Liver (tissue), 9 donors: ENCODE results near the gene PSRC1. TPM values are rescaled to one million over a fixed set of nuclear protein-coding genes. Genes with fewer than 3 reads are reported as not detected.

Experiments used
- DNase-seq: peaks from one replicate; pipeline ENCODE4 v3.0.0-alpha.2; 2017; ENCODE audit warnings: low spot score
- H3K27ac ChIP-seq, 2 donors: one replicate each; pipeline ENCODE4 v1.7.0; 2013; ENCODE audit warnings: inconsistent platforms in 2 of 2, low read length in 2 of 2, control low read depth in 1 of 2, low read depth in 1 of 2, mild to moderate bottlenecking in 1 of 2
- H3K27me3 ChIP-seq, 4 donors: one replicate each; pipeline versions ENCODE4 v1.6.1 to v1.7.0; 2013; ENCODE audit warnings: low read length in 3 of 4, inconsistent platforms in 1 of 4, mild to moderate bottlenecking in 1 of 4, moderate library complexity in 1 of 4; ENCODE audit not compliant: control insufficient read depth in 4 of 4, insufficient read depth in 4 of 4
- H3K36me3 ChIP-seq, 4 donors: one replicate each; pipeline versions ENCODE4 v1.6.1 to v1.7.0; 2013; ENCODE audit warnings: low read length in 3 of 4, mild to moderate bottlenecking in 3 of 4, low read depth in 1 of 4, moderate library complexity in 1 of 4; ENCODE audit not compliant: control insufficient read depth in 4 of 4, insufficient read depth in 3 of 4
- H3K4me1 ChIP-seq, 4 donors: one replicate each; pipeline versions ENCODE4 v1.6.1 to v1.7.0; 2013; ENCODE audit warnings: low read length in 3 of 4, mild to moderate bottlenecking in 3 of 4, moderate library complexity in 1 of 4; ENCODE audit not compliant: control insufficient read depth in 4 of 4, insufficient read depth in 4 of 4
- H3K4me3 ChIP-seq, 3 donors: one replicate each; pipeline versions ENCODE4 v1.6.1 to v1.7.0; 2013; ENCODE audit warnings: low read length in 3 of 3, control low read depth in 1 of 3, low read depth in 1 of 3, mild to moderate bottlenecking in 1 of 3
- H3K9ac ChIP-seq, 2 donors: one replicate each; pipeline ENCODE4 v1.7.0; 2013; ENCODE audit warnings: low read length in 2 of 2, mild to moderate bottlenecking in 2 of 2, moderate library complexity in 2 of 2, control low read depth in 1 of 2, low read depth in 1 of 2
- H3K9me3 ChIP-seq, 4 donors: one replicate each; pipeline versions ENCODE4 v1.6.1 to v1.7.0; 2013; ENCODE audit warnings: low read length in 3 of 4; ENCODE audit not compliant: control insufficient read depth in 4 of 4
- ATF3 ChIP-seq: IDR thresholded peaks from 2 replicates; pipeline ENCODE4 v1.6.1; 2016; ENCODE audit warnings: antibody characterized with exemption
- CTCF ChIP-seq: fragments of 150-350 bp; IDR thresholded peaks from 2 replicates; pipeline ENCODE4 v1.5.1; 2017; ENCODE audit warnings: improper control_type of control experiment, low read depth, low read length; ENCODE audit not compliant: missing input control
- EGR1 ChIP-seq, 2 donors: IDR thresholded peaks; 2 replicates each; pipeline ENCODE4 v1.6.1; 2016 to 2018; ENCODE audit warnings: antibody characterized with exemption in 2 of 2, low read depth in 2 of 2
- FOXA1 ChIP-seq: IDR thresholded peaks from 2 replicates; pipeline ENCODE4 v1.6.1; 2016; ENCODE audit warnings: antibody characterized with exemption
- FOXA2 ChIP-seq: IDR thresholded peaks from 2 replicates; pipeline ENCODE4 v1.6.1; 2016; ENCODE audit warnings: antibody characterized with exemption
- GABPA ChIP-seq, 2 donors: IDR thresholded peaks in 1 of 2; conservative IDR thresholded peaks in 1 of 2; 2 replicates each; pipeline ENCODE4 v1.6.1; 2016; ENCODE audit warnings: antibody characterized with exemption in 2 of 2, mild to moderate bottlenecking in 1 of 2, moderate library complexity in 1 of 2
- HNF4A ChIP-seq, 2 donors: conservative IDR thresholded peaks; 2 replicates each; pipeline ENCODE4 v1.6.1; 2016; ENCODE audit warnings: antibody characterized with exemption in 2 of 2, mild to moderate bottlenecking in 2 of 2
- HNF4G ChIP-seq: IDR thresholded peaks from 2 replicates; pipeline ENCODE4 v1.6.1; 2016; ENCODE audit warnings: antibody characterized with exemption
- JUND ChIP-seq, 2 donors: IDR thresholded peaks; 2 replicates each; pipeline ENCODE4 v1.6.1; 2016; ENCODE audit warnings: antibody characterized with exemption in 2 of 2
- MAX ChIP-seq: IDR thresholded peaks from 2 replicates; pipeline ENCODE4 v1.6.1; 2016; ENCODE audit warnings: antibody characterized with exemption
- NR2F2 ChIP-seq: IDR thresholded peaks from 2 replicates; pipeline ENCODE4 v1.6.1; 2016; ENCODE audit warnings: antibody characterized with exemption
- RAD21 ChIP-seq, 2 donors: IDR thresholded peaks; 2 replicates each; pipeline ENCODE4 v1.6.1; 2016; ENCODE audit warnings: antibody characterized with exemption in 2 of 2, mild to moderate bottlenecking in 2 of 2
- REST ChIP-seq: IDR thresholded peaks from 2 replicates; pipeline ENCODE4 v1.6.1; 2016; ENCODE audit warnings: antibody characterized with exemption, mild to moderate bottlenecking
- RXRA ChIP-seq, 2 donors: IDR thresholded peaks; 2 replicates each; pipeline ENCODE4 v1.6.1; 2017 to 2018; ENCODE audit warnings: antibody characterized with exemption in 2 of 2, mild to moderate bottlenecking in 1 of 2
- SP1 ChIP-seq: IDR thresholded peaks from 2 replicates; pipeline ENCODE4 v1.6.1; 2018; ENCODE audit warnings: antibody characterized with exemption, mild to moderate bottlenecking
- TAF1 ChIP-seq: conservative IDR thresholded peaks from 2 replicates; pipeline ENCODE4 v1.6.1; 2016; ENCODE audit warnings: antibody characterized with exemption, mild to moderate bottlenecking
- YY1 ChIP-seq: IDR thresholded peaks from 2 replicates; pipeline ENCODE4 v1.6.1; 2016; ENCODE audit warnings: antibody characterized with exemption, mild to moderate bottlenecking
- ZBTB33 ChIP-seq: IDR thresholded peaks from 2 replicates; pipeline ENCODE4 v1.6.1; 2016; ENCODE audit warnings: antibody characterized with exemption
- WGBS: extraction: QIAGEN DNeasy Blood & Tissue Kit; methylation state at CpG from one replicate; pipeline ENCODE4 v1.1.7; 2013; 5-methylcytosine and 5-hydroxymethylcytosine counted together
- polyA plus RNA-seq, 2 donors: library from polyadenylated mRNA; stranded (reverse) in 1 of 2; unstranded in 1 of 2; fragments of 200-250 nt in 1 of 2; fragments of >200 nt in 1 of 2; fragmentation: Nextera tagmentation in 1 of 2; extraction: Ambion mirVana in 1 of 2; gene quantifications; one replicate each; pipeline versions ENCODE4 v1.2.1 to v1.2.3, GENCODE V29; 2013 to 2015
- total RNA-seq, 2 donors: library from RNA; depleted of rRNA; stranded (reverse); fragments of >200 nt; gene quantifications; one replicate each; pipeline ENCODE4 v1.2.3, GENCODE V29; 2014
- donor health status: healthy.
- donor health status: healthy.
- donor health status: healthy.
- donor health status: healthy.
- donor health status: healthy.

Gene PSRC1
- total and polyA plus RNA-seq, 4 donors = 0.25 to 2.6 (median 1.1) TPM

GRCh38 chr1:109266965-109267364 is 16.0 kb downstream of the PSRC1 start:
- Histone ChIP-seq H3K27ac (no peak overlapping the region), H3K4me3 (no peak overlapping the region), H3K9ac (no peak overlapping the region), H3K4me1 (no peaks in the 10 kb centered on the region), H3K27me3 (no peaks in the 10 kb centered on the region), H3K9me3 (no peaks in the 10 kb centered on the region), H3K36me3 (no peaks in the 10 kb centered on the region)
- no peak for TF ChIP-seq NR2F2
- TF ChIP-seq JUND (IDR thresholded peaks at IDR 0.05) = no peak
- no peak for TF ChIP-seq TAF1
- TF ChIP-seq SP1 = no peak
- no peak for TF ChIP-seq RAD21 (IDR thresholded peaks at IDR 0.05)
- no peak for DNase-seq
- 91% methylated on average over 11 of the region's 11 CpGs for WGBS

- Histone ChIP-seq H3K9ac (no peak overlapping the region), H3K36me3 (no peaks in the 10 kb centered on the region), H3K4me1 (no peaks in the 10 kb centered on the region), H3K27me3 (no peaks in the 10 kb centered on the region), H3K4me3 (no peak overlapping the region), H3K9me3 (no peaks in the 10 kb centered on the region), H3K27ac (no peak overlapping the region)
- TF ChIP-seq ZBTB33 = no peak
- TF ChIP-seq GABPA (IDR thresholded peaks at IDR 0.05 in 1 of 2, conservative IDR thresholded peaks at IDR 0.05 in 1 of 2) = no peak
- no peak for TF ChIP-seq JUND (IDR thresholded peaks at IDR 0.05)
- no peak for TF ChIP-seq SP1
- TF ChIP-seq FOXA1 = no peak
- no peak for TF ChIP-seq NR2F2
- TF ChIP-seq REST = no peak
- TF ChIP-seq FOXA2 = no peak
- no peak for TF ChIP-seq TAF1
- no peak for TF ChIP-seq RAD21 (IDR thresholded peaks at IDR 0.05)
- TF ChIP-seq MAX = no peak
- TF ChIP-seq ATF3 = no peak
- no peak for TF ChIP-seq CTCF
- no peak for TF ChIP-seq HNF4G
- no peak for TF ChIP-seq HNF4A (conservative IDR thresholded peaks at IDR 0.05)
- TF ChIP-seq RXRA (IDR thresholded peaks at IDR 0.05) = no peak
- no peak for TF ChIP-seq YY1
- no peak for TF ChIP-seq EGR1 (IDR thresholded peaks at IDR 0.05; ENCODE audit: low read depth in 2 of 2)
- WGBS = 95% methylated on average over 13 of the region's 13 CpGs
- DNase-seq = no peak
Observed at GRCh38 chr1:109265741-109266330, 17.1 kb downstream of the PSRC1 start.
